GM21576 (cell line): Measurements from ENCODE around the gene ATP5PB.
A peak's percentile ranks its signal among the peaks of the same experiment; 100 is the strongest.

Source experiments
- ATAC-seq: cut with Tn5 transposase; IDR thresholded peaks from one replicate; pipeline ENCODE4 v1.9.1; 2021; ENCODE audit warnings: mild to moderate bottlenecking, moderate library complexity; ENCODE audit not compliant: unreplicated experiment

Gene ATP5PB

GRCh38 chr1:111446967-111447892 is 2.0 kb upstream of the ATP5PB start:
- no peak for ATAC-seq

GRCh38 chr1:111448482-111448917 is 764 bp upstream of the ATP5PB start:
- peak; percentile 21 for ATAC-seq

- no peak for ATAC-seq
Measured at GRCh38 chr1:111449703-111450017, 396 bp downstream of the ATP5PB start.

GRCh38 chr1:111450185-111450584 is 921 bp downstream of the ATP5PB start:
- ATAC-seq = no peak

- ATAC-seq = no peak
Measured at GRCh38 chr1:111452581-111452980, 3.3 kb downstream of the ATP5PB start.

- no peak for ATAC-seq
Measured at GRCh38 chr1:111453706-111454105, 4.4 kb downstream of the ATP5PB start.

GRCh38 chr1:111454859-111455641 is 5.8 kb downstream of the ATP5PB start:
- no peak for ATAC-seq

- no peak for ATAC-seq
Measured at GRCh38 chr1:111455642-111456031, 6.4 kb downstream of the ATP5PB start.

- no peak for ATAC-seq
Measured at GRCh38 chr1:111461765-111462164, 12.5 kb downstream of the ATP5PB start.

GRCh38 chr1:111462370-111463028 is 13.2 kb downstream of the ATP5PB start:
- no peak for ATAC-seq

GRCh38 chr1:111463029-111463683 is 13.9 kb downstream of the ATP5PB start:
- ATAC-seq = no peak

GRCh38 chr1:111465754-111466153 is 16.5 kb downstream of the ATP5PB start:
- no peak for ATAC-seq

- ATAC-seq = no peak
Measured at GRCh38 chr1:111466480-111466879, 17.2 kb downstream of the ATP5PB start.

- ATAC-seq = no peak
Measured at GRCh38 chr1:111467865-111468716, 18.8 kb downstream of the ATP5PB start.

GRCh38 chr1:111468717-111469100 is 19.4 kb downstream of the ATP5PB start:
- ATAC-seq = no peak

- no peak for ATAC-seq
Measured at GRCh38 chr1:111469539-111469938, 20.3 kb downstream of the ATP5PB start.

- ATAC-seq = no peak
Measured at GRCh38 chr1:111470596-111470995, 21.3 kb downstream of the ATP5PB start.

- peak; percentile 59 for ATAC-seq
Measured at GRCh38 chr1:111471012-111471411, 21.7 kb downstream of the ATP5PB start.

- ATAC-seq = no peak
Measured at GRCh38 chr1:111471538-111471937, 22.3 kb downstream of the ATP5PB start.

GRCh38 chr1:111474106-111474505 is 24.8 kb downstream of the ATP5PB start:
- ATAC-seq = no peak
